ENCODE results near the gene PADI1. TPM values are rescaled to one million over a fixed set of nuclear protein-coding genes. Genes with fewer than 3 reads are reported as not detected.

Gene PADI1
- total RNA-seq, 1 donor from 2014 or later, result not detected

DNA sequence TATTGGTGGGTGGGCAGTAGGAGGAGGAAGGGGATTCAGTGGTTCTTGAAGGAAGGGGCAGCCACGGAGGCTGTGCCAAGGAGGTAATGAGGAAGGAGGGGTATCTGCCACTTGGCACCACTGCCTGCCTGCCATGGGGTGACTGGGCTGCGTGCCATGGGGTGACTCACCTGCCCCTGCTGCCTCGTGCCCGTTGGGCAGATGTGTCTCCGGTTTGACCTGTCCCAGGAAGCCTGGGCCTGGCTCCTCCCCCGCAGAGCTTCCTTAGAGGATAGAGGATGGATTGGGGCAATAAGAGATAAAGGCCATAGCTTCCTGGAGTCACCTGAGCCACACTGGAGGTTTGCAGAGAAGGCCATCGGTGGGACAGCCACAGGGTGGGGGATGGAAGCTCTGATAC is 45.7 kb downstream of the PADI1 start:
- intact Hi-C loops (cut with micrococcal nuclease), result no loop called here
- TF ChIP-seq, protein P1, sequence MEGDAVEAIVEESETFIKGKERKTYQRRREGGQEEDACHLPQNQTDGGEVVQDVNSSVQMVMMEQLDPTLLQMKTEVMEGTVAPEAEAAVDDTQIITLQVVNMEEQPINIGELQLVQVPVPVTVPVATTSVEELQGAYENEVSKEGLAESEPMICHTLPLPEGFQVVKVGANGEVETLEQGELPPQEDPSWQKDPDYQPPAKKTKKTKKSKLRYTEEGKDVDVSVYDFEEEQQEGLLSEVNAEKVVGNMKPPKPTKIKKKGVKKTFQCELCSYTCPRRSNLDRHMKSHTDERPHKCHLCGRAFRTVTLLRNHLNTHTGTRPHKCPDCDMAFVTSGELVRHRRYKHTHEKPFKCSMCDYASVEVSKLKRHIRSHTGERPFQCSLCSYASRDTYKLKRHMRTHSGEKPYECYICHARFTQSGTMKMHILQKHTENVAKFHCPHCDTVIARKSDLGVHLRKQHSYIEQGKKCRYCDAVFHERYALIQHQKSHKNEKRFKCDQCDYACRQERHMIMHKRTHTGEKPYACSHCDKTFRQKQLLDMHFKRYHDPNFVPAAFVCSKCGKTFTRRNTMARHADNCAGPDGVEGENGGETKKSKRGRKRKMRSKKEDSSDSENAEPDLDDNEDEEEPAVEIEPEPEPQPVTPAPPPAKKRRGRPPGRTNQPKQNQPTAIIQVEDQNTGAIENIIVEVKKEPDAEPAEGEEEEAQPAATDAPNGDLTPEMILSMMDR (IDR thresholded peaks at IDR 0.05; ENCODE audit: borderline replicate concordance), result no peak
- Histone ChIP-seq H3K27me3 (ENCODE audit: low read depth) (peaks cover 99% of the 10 kb centered on the region), H3K4me1 (no peaks in the 10 kb centered on the region), H3K27ac (replicated peaks) (no peak overlapping the region), H3K36me3 (no peaks in the 10 kb centered on the region), H3K4me3 (no peak overlapping the region), H3K9me3 (replicated peaks) (no peaks in the 10 kb centered on the region)
- DNase-seq, result no peak

DNA sequence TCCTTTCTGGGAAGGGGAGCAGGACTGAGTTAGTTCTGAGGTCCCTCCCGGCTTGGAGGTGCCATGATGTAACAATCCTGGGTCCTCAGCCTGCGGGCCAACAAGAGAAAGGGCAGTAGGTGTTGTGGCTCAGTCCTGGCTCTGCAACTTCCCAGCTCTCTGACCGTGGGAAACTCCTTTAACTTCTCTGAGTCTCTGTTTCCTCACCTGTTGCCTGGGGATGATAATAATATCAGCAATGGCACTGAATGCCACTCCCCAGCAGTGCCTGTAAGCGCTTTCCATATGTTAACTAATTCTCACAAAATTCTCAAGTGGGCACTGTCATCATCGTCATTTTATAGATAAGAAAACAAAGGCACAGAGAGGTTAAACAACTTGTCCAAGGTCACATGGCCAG is 46.3 kb downstream of the PADI1 start:
- H3K4me1 ChIP-seq, result no peaks in the 10 kb centered on the region
- no peak for DNase-seq
- intact Hi-C loops (cut with micrococcal nuclease), result no loop called here
- H3K4me3 ChIP-seq, result no peak overlapping the region
- H3K9me3 ChIP-seq (replicated peaks), result no peaks in the 10 kb centered on the region
- H3K27ac ChIP-seq (replicated peaks), result no peak overlapping the region
- no peaks in the 10 kb centered on the region for H3K36me3 ChIP-seq
- TF ChIP-seq, protein P1 (IDR thresholded peaks at IDR 0.05; ENCODE audit: borderline replicate concordance), result no peak
- H3K27me3 ChIP-seq (ENCODE audit: low read depth), result peaks cover 99% of the 10 kb centered on the region

DNA sequence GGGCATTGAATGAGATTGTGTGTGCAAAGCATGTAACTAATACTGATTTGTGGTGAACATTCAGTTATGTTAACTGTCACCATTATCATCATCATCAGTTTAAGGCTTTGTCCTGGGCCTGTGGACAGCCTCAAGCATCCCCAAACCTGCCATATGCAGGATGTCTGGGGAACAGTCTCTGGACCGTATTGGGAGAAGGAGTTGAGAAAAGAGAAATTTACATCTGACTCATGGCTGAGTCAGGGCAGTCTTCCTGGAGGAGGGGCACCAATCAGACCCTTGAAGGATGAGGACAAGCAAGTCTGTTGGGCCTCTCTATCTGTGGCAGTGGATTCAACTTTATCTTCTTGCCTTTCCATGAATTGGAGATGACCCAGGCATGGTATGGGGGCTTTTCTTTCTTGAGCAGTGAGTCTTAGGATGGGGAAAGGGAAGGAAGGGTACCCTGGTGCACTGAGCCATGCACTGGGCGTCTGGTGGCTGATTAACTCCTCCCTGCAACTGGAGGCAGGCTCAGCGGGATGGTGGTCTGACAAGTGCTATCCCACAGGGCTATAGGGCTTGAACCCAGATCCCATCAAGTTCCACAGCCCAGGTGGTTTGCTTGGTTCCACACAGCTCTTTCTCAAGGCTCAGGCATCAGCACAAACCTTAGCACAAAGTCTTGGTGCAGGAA is 46.9 kb downstream of the PADI1 start:
- TF ChIP-seq, protein P1 (IDR thresholded peaks at IDR 0.05; ENCODE audit: borderline replicate concordance), result no peak
- H3K27ac ChIP-seq (replicated peaks), result no peak overlapping the region
- no peaks in the 10 kb centered on the region for H3K9me3 ChIP-seq (replicated peaks)
- no peak for DNase-seq
- no peak overlapping the region for H3K4me3 ChIP-seq
- H3K27me3 ChIP-seq (ENCODE audit: low read depth), result peaks cover 98% of the 10 kb centered on the region
- no peaks in the 10 kb centered on the region for H3K4me1 ChIP-seq
- no peaks in the 10 kb centered on the region for H3K36me3 ChIP-seq
- intact Hi-C loops (cut with micrococcal nuclease), result no loop called here

DNA sequence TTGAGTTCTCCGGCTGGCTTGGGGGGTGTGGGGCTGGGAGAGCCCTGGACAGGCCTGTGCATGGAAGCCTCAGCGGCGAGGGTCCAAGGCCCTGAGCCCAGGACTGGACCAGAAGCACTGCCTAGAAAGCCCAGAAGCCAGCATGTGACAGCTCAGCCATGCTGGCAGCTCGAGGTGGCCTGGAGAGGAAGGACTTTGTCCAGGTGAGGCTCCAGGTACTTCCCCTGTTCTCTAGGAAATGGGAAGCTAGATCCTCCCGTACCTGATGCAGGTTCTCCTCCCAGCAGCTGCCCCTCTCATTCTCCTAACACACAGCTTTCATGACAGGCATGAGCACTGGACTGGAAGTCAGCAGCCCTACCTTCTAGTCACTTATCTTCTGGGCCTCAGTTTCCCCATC is 50.4 kb downstream of the PADI1 start:
- Histone ChIP-seq H3K9me3 (replicated peaks) (no peaks in the 10 kb centered on the region), H3K27ac (replicated peaks) (no peak overlapping the region), H3K4me1 (no peaks in the 10 kb centered on the region), H3K36me3 (no peaks in the 10 kb centered on the region), H3K27me3 (ENCODE audit: low read depth) (peaks cover 97% of the 10 kb centered on the region), H3K4me3 (no peak overlapping the region)
- DNase-seq, result no peak
- TF ChIP-seq, protein P1 (IDR thresholded peaks at IDR 0.05; ENCODE audit: borderline replicate concordance), result no peak
- intact Hi-C loops (cut with micrococcal nuclease), result no loop called here

DNA sequence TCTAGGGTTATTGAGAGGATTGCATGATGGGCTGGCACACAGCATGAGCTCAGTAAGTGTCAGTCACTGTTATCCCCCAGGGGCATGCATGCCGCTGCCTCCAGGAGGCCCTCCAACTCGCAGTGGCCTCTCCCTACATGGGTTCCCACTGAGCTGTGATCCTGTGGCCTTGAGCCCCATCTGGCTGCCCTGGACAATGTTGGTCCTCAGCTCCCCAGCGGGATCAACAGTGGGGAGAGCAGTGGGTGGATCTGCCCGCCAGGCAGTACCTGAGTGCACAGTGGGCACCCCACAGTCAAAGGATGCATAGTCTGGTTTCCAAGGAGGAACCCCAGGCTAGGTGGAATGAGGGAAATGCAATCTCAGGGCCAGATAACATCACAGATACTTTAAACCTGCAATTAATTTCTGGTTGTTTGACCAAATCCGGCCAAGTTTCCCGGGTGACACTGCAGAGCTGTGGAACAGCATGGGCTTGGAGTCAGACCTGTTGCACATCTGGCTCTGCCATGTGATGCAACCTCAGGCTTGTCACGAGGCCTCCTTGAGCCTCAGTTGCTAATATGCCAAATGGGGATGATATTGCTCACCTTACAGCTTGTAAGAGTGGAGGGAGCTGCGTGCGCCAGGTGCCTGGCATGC is 53.3 kb downstream of the PADI1 start:
- Histone ChIP-seq H3K4me1 (no peaks in the 10 kb centered on the region), H3K27me3 (ENCODE audit: low read depth) (peaks cover 92% of the 10 kb centered on the region), H3K27ac (replicated peaks) (no peak overlapping the region), H3K9me3 (replicated peaks) (peaks cover 11% of the 10 kb centered on the region), H3K4me3 (no peak overlapping the region), H3K36me3 (no peaks in the 10 kb centered on the region)
- no peak for DNase-seq
- intact Hi-C loops (cut with micrococcal nuclease), result no loop called here
- TF ChIP-seq, protein P1 (IDR thresholded peaks at IDR 0.05; ENCODE audit: borderline replicate concordance), result no peak
